HL-60 (cell line): Measurements from ENCODE around the gene IPO11.

ENCODE experiments used
- DNase-seq, 2 experiments: peaks; one replicate each; pipeline ENCODE4 v3.0.0-alpha.2; 2010 to 2020; ENCODE audit warnings: low read depth in 1 of 2, low spot score in 1 of 2
- H3K27ac ChIP-seq: fragments of 250-450 bp; sonication (Bioruptor Pico); replicated peaks from 2 replicates; pipeline ENCODE4 v1.5.1; 2020; ENCODE audit warnings: mild to moderate bottlenecking, moderate library complexity
- H3K27me3 ChIP-seq: fragments of 250-450 bp; sonication (Bioruptor Pico); 2 replicates; pipeline ENCODE4 v1.5.1; 2021; ENCODE audit warnings: mild to moderate bottlenecking, moderate library complexity; ENCODE audit not compliant: insufficient read depth, poor library complexity, severe bottlenecking
- H3K4me3 ChIP-seq: replicated peaks from 2 replicates; pipeline ENCODE4 v1.5.1; 2011; ENCODE audit warnings: mild to moderate bottlenecking, control low read depth, low read length; ENCODE audit not compliant: insufficient read depth
- GABPA ChIP-seq: IDR thresholded peaks from 2 replicates; pipeline ENCODE4 v1.6.1; 2012; ENCODE audit warnings: low read depth
- POLR2AphosphoS5 ChIP-seq: IDR thresholded peaks from 2 replicates; pipeline ENCODE4 v1.6.1; 2012; ENCODE audit warnings: low read depth
- SPI1 ChIP-seq: IDR thresholded peaks from 2 replicates; pipeline ENCODE4 v1.6.1; 2012; ENCODE audit warnings: low read depth, mild to moderate bottlenecking, borderline replicate concordance
- TF ChIP-seq, protein P1 (sequence below): IDR thresholded peaks from 2 replicates; pipeline ENCODE4 v1.6.1; 2012; ENCODE audit warnings: low read depth; ENCODE audit not compliant: insufficient replicate concordance
- TF ChIP-seq, protein P2 (sequence below): IDR thresholded peaks from one replicate; pipeline ENCODE4 v1.5.1; 2011; ENCODE audit warnings: low read length, control low read depth, inconsistent platforms; ENCODE audit not compliant: insufficient read depth

IPO11 gene

DNA sequence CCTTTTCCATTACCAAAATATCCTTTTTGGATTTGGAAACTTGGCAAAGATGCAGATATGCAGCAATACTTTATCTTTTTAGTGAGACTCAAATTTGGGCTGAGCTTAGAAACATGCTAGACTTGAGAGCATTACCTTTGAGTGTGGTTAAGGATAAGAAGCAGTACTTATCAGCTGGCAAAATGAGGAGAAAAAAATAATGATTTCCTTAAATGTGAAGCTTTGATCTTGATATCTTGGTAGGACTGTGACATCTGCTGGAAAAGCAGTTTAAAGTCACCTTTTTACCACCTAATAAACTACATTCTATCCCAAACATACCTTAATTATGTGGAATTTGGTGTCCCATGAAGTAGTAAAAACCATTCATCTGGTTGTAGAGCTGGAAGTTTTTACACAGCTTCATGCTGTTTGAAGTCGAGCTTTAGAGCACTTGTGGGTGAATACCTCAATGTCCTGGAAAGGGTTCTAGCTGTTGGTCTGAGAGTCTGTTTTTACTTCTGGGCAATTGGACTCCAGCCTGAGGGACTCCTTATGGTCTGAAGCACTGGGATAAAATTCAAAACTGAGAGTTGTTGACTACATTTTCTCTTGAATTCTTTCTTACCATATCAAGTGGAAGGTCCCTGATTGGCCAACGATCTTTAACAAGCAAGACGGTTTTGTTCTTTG lies 219.5 kb downstream of the IPO11 start:
- Histone ChIP-seq H3K4me3 (no peak overlapping the region), H3K27me3 (no peaks in the 10 kb centered on the region), H3K27ac (no peak overlapping the region)
- no peak for DNase-seq
- TF ChIP-seq, protein P1, sequence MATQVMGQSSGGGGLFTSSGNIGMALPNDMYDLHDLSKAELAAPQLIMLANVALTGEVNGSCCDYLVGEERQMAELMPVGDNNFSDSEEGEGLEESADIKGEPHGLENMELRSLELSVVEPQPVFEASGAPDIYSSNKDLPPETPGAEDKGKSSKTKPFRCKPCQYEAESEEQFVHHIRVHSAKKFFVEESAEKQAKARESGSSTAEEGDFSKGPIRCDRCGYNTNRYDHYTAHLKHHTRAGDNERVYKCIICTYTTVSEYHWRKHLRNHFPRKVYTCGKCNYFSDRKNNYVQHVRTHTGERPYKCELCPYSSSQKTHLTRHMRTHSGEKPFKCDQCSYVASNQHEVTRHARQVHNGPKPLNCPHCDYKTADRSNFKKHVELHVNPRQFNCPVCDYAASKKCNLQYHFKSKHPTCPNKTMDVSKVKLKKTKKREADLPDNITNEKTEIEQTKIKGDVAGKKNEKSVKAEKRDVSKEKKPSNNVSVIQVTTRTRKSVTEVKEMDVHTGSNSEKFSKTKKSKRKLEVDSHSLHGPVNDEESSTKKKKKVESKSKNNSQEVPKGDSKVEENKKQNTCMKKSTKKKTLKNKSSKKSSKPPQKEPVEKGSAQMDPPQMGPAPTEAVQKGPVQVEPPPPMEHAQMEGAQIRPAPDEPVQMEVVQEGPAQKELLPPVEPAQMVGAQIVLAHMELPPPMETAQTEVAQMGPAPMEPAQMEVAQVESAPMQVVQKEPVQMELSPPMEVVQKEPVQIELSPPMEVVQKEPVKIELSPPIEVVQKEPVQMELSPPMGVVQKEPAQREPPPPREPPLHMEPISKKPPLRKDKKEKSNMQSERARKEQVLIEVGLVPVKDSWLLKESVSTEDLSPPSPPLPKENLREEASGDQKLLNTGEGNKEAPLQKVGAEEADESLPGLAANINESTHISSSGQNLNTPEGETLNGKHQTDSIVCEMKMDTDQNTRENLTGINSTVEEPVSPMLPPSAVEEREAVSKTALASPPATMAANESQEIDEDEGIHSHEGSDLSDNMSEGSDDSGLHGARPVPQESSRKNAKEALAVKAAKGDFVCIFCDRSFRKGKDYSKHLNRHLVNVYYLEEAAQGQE, result no peak
- TF ChIP-seq, protein P2, sequence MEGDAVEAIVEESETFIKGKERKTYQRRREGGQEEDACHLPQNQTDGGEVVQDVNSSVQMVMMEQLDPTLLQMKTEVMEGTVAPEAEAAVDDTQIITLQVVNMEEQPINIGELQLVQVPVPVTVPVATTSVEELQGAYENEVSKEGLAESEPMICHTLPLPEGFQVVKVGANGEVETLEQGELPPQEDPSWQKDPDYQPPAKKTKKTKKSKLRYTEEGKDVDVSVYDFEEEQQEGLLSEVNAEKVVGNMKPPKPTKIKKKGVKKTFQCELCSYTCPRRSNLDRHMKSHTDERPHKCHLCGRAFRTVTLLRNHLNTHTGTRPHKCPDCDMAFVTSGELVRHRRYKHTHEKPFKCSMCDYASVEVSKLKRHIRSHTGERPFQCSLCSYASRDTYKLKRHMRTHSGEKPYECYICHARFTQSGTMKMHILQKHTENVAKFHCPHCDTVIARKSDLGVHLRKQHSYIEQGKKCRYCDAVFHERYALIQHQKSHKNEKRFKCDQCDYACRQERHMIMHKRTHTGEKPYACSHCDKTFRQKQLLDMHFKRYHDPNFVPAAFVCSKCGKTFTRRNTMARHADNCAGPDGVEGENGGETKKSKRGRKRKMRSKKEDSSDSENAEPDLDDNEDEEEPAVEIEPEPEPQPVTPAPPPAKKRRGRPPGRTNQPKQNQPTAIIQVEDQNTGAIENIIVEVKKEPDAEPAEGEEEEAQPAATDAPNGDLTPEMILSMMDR, result no peak
- TF ChIP-seq SPI1 (no peak), GABPA (no peak), POLR2AphosphoS5 (no peak)

DNA sequence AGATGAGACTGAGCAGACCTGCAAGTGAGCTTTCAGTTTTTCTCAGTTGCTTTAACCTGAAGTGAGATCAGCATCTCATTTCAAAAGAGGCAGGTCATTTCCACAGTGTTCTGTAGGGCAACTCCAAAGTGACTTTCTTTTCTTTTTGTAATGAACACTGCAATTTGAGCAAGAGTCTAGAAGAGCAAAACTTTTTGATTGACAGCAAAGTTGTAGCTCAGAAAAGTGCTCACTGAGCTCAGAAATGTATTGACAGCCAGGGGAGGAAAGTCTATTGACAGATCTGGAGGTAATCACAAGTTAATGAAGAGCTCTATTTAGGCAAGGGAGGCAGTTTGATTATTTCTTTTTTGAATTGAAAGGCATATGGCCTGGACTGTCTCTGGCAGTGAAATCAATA lies 220.7 kb downstream of the IPO11 start:
- no peak overlapping the region for H3K27ac ChIP-seq
- TF ChIP-seq, protein P1, result no peak
- TF ChIP-seq GABPA (no peak), POLR2AphosphoS5 (no peak), SPI1 (no peak)
- TF ChIP-seq, protein P2, result no peak
- H3K27me3 ChIP-seq, result no peaks in the 10 kb centered on the region
- no peak overlapping the region for H3K4me3 ChIP-seq
- DNase-seq, result no peak

DNA sequence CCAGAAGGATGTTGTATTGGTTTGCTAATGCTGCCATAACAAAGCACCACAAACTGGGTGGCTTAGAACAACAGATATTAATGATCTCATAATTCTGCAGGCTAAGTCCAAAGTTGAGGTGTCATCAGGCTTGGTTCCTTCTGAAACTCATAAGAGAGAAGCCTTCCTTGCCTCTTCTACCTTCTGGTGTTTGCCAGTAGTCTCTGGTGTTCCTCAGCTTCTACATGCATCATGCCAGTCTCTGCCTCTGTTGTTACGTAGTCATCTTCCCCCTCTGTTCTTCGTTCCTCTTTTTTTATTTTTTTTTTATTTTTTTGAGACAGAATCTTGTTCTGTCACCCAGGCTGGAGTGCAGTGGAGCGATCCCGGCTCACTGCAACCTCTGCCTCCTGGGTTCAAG lies 227.9 kb downstream of the IPO11 start:
- peak in 1 of 2 experiments; percentile 13 for DNase-seq
- H3K27me3 ChIP-seq, result no peaks in the 10 kb centered on the region
- no peak overlapping the region for H3K4me3 ChIP-seq
- no peak overlapping the region for H3K27ac ChIP-seq
- TF ChIP-seq GABPA (no peak), SPI1 (no peak), POLR2AphosphoS5 (no peak)
- TF ChIP-seq, protein P2, result no peak
- TF ChIP-seq, protein P1, result no peak
